K562 (cell line): ENCODE measurements around the gene EN2. TPM values are rescaled to one million over a fixed set of nuclear protein-coding genes. Genes with fewer than 3 reads are reported as not detected.

Experiments used
- ATAC-seq: fragments of 200-7000 bp; cut with Tn5 transposase; 3 replicates; pipeline ENCODE4 v1.9.1; 2020; ENCODE audit warnings: moderate library complexity
- BruUV-seq: library from RNA; stranded (reverse); fragments of 400-500 nt; replicated peaks from 2 replicates; lab custom pipeline; 2021; lab: Mats Ljungman, UMichigan
- CTCF ChIA-PET: fragments of 300-600 bp; formaldehyde crosslinking; extraction: SDS; loops from one replicate; lab custom pipeline; 2021; ENCODE audit warnings: low intra/inter-chr PET ratio; lab: Yijun Ruan, JAX
- POLR2A ChIA-PET: fragments of 300-600, 350-650 bp; sonication (Branson Sonifier 250); formaldehyde crosslinking; extraction: SDS; loops from one replicate; lab custom pipeline; 2021; ENCODE audit warnings: antibody characterized with exemption, inconsistent platforms; lab: Yijun Ruan, JAX
- DNase-seq, 4 experiments: peaks; one replicate each; pipeline versions ENCODE4 v3.0.0 to v3.0.0-alpha.2; 2011 to 2018; ENCODE audit warnings: low spot score in 3 of 4, mixed read lengths in 3 of 4; ENCODE audit errors: extremely low read depth in 1 of 4
- FAIRE-seq: peaks from 2 replicates; lab custom pipeline; 2011; peaks lifted over from hg19 to GRCh38; lab: Jason Lieb, UNC
- H2AFZ ChIP-seq: 2 replicates; pipeline ENCODE4 v1.6.0; 2011; ENCODE audit warnings: low read depth, low read length, control low read depth, inconsistent platforms
- H3K27ac ChIP-seq: fragments of 200-600 bp; 3 replicates; pipeline ENCODE4 v1.8.0; 2011; ENCODE audit warnings: low read depth, mild to moderate bottlenecking, control low read depth, inconsistent platforms, low read length, moderate library complexity, mixed read lengths; ENCODE audit errors: extremely low read depth
- H3K27me3 ChIP-seq, 2 experiments: fragments of 300-600 bp in 1 of 2; 2 replicates in 1 of 2; 3 replicates in 1 of 2; pipeline versions ENCODE4 v1.6.0 to v1.8.0; 2011; ENCODE audit warnings: inconsistent platforms in 2 of 2, low read length in 2 of 2, mild to moderate bottlenecking in 1 of 2, mixed read lengths in 1 of 2, moderate library complexity in 1 of 2; ENCODE audit not compliant: control insufficient read depth in 2 of 2, insufficient read depth in 2 of 2
- H3K36me3 ChIP-seq: fragments of 300-600 bp; 3 replicates; pipeline ENCODE4 v1.8.0; 2011; ENCODE audit warnings: mild to moderate bottlenecking, low read length, inconsistent platforms; ENCODE audit not compliant: control insufficient read depth, insufficient read depth
- H3K4me1 ChIP-seq, 2 experiments: fragments of 200-600 bp in 1 of 2; replicated peaks in 1 of 2; 2 replicates in 1 of 2; 3 replicates in 1 of 2; pipeline versions ENCODE4 v1.5.1 to v1.8.0; 2011; ENCODE audit warnings: inconsistent platforms in 2 of 2, low read length in 2 of 2, mild to moderate bottlenecking in 1 of 2, mixed read lengths in 1 of 2, moderate library complexity in 1 of 2; ENCODE audit not compliant: control insufficient read depth in 2 of 2, insufficient read depth in 2 of 2
- H3K4me2 ChIP-seq: 2 replicates; pipeline ENCODE4 v1.6.1; 2011; ENCODE audit warnings: low read length, control low read depth, inconsistent platforms, mixed read lengths; ENCODE audit not compliant: insufficient read depth
- H3K4me3 ChIP-seq: fragments of 200-600 bp; sonication (generic), shearing (Covaris generic); 2 replicates; pipeline ENCODE4 v1.5.1; 2016; ENCODE audit warnings: control low read depth, inconsistent platforms
- H3K79me2 ChIP-seq: fragments of 200-600 bp; 3 replicates; pipeline ENCODE4 v1.8.0; 2011; ENCODE audit warnings: low read length, inconsistent platforms; ENCODE audit not compliant: control insufficient read depth, insufficient read depth
- H3K9ac ChIP-seq, 2 experiments: 2 replicates each; pipeline versions ENCODE4 v1.6.0 to v1.6.1; 2011; ENCODE audit warnings: low read depth in 2 of 2, low read length in 2 of 2, control low read depth in 1 of 2, inconsistent platforms in 1 of 2, mild to moderate bottlenecking in 1 of 2, mixed read lengths in 1 of 2; ENCODE audit not compliant: insufficient read depth in 1 of 2
- H3K9me1 ChIP-seq: one replicate; pipeline ENCODE4 v1.6.0; 2011; ENCODE audit warnings: inconsistent platforms, mild to moderate bottlenecking, low read length, moderate library complexity; ENCODE audit not compliant: control insufficient read depth, insufficient read depth
- H3K9me3 ChIP-seq: replicated peaks from 2 replicates; pipeline ENCODE4 v1.5.1; 2011; ENCODE audit warnings: low read depth, low read length, inconsistent platforms; ENCODE audit not compliant: control insufficient read depth, insufficient read depth
- H4K20me1 ChIP-seq: replicated peaks from 2 replicates; pipeline ENCODE4 v1.6.1; 2011; ENCODE audit warnings: low read length, inconsistent platforms, mixed read lengths; ENCODE audit not compliant: control insufficient read depth, insufficient read depth
- GATAD2A ChIP-seq: fragments of 450-650 bp; IDR thresholded peaks from 2 replicates; pipeline ENCODE4 v1.6.1; 2017
- PRMT5 ChIP-seq: sonication (generic); formaldehyde crosslinking; IDR thresholded peaks from 2 replicates; pipeline ENCODE4 v1.5.0; 2020; ENCODE audit warnings: missing genetic modification reagents
- SMARCE1 ChIP-seq: fragments of 450-650 bp; IDR thresholded peaks from 2 replicates; pipeline ENCODE4 v1.7.1; 2016; ENCODE audit warnings: mild to moderate bottlenecking
- ZNF134 ChIP-seq: fragments of 250-450 bp; sonication (Bioruptor Pico); conservative IDR thresholded peaks from 2 replicates; pipeline ENCODE4 v1.4.0; 2020
- ZNF197 ChIP-seq: fragments of 200-800 bp; sonication (Bioruptor generic); IDR thresholded peaks from 2 replicates; pipeline ENCODE4 v1.6.1; 2016; ENCODE audit warnings: low read depth, missing genetic modification characterization, missing compliant biosample characterization
- ZNF644 ChIP-seq: fragments of 200-800 bp; sonication (Bioruptor generic); IDR thresholded peaks from 2 replicates; pipeline ENCODE4 v1.6.1; 2016; ENCODE audit warnings: low read depth, missing genetic modification characterization, missing compliant biosample characterization
- ZNF785 ChIP-seq: fragments of 250-450 bp; sonication (Bioruptor Pico); IDR thresholded peaks from 2 replicates; pipeline ENCODE4 v1.4.0; 2020; ENCODE audit warnings: mild to moderate bottlenecking
- WGBS: fragments of 100-300 bp; shearing (Covaris generic); methylation state at CpG from one replicate; pipeline ENCODE4 v1.1.6; 2016; ENCODE audit warnings: low coverage, mixed read lengths; ENCODE audit not compliant: insufficient coverage; ENCODE audit errors: missing lambda C conversion rate; 5-methylcytosine and 5-hydroxymethylcytosine counted together
- in situ Hi-C: fragments of 300-500 bp; cut with MboI; formaldehyde crosslinking; loops from 4 replicates; pipeline ENCODE4 v1.15.0; 2018; ENCODE audit warnings: inconsistent platforms, mixed read lengths
- intact Hi-C: fragments of 100-400 bp; cut with micrococcal nuclease; formaldehyde crosslinking; loops from 2 replicates; pipeline ENCODE4 v1.14.2; 2022
- polyA plus RNA-seq, 8 experiments: library from polyadenylated mRNA; depleted of rRNA in 4 of 8; stranded (reverse) in 5 of 8; unstranded in 3 of 8; fragments of >200 nt; fragmentation: Nextera tagmentation in 2 of 8; fragmentation: Illumina TruSeq in 1 of 8; extraction: Ambion mirVana in 2 of 8; extraction: Trizol in 1 of 8; gene quantifications; 2 replicates each; pipeline versions ENCODE4 v1.2.1 to v1.2.3, GENCODE V29; 2011 to 2014; ENCODE audit warnings: inconsistent platforms in 1 of 8, missing spikeins in 1 of 8
- total RNA-seq, 7 experiments: library from RNA; depleted of rRNA in 6 of 7; stranded (reverse); fragments of >200 nt in 6 of 7; fragmentation: Illumina TruSeq in 2 of 7; extraction: Trizol in 2 of 7; gene quantifications; 2 replicates each; pipeline versions ENCODE4 v1.2.1 to v1.2.3, GENCODE V29; 2011 to 2021; ENCODE audit warnings: low replicate concordance in 1 of 7
- TF ChIP-seq, protein P1 (sequence below): sonication (generic); formaldehyde crosslinking; IDR thresholded peaks from 2 replicates; pipeline ENCODE4 v1.4.0; 2020; ENCODE audit warnings: mild to moderate bottlenecking, missing genetic modification reagents

Gene EN2
- total and polyA plus RNA-seq, 9 of the 15 experiments (the other 6 are each of a cell fraction or from before 2014, with no cell fraction given): 0.04 TPM; not detected in 7

- no peaks in the 10 kb centered on the region for H3K79me2 ChIP-seq
- no TSS peak for BruUV-seq
- no peaks in the 10 kb centered on the region for H3K9me1 ChIP-seq
- peaks cover 59 to 62% of the 10 kb centered on the region in 2 experiments for H3K27me3 ChIP-seq
- H3K9me3 ChIP-seq: no peaks in the 10 kb centered on the region
- no peak overlapping the region for H3K9ac ChIP-seq
- H3K36me3 ChIP-seq: no peaks in the 10 kb centered on the region
- in situ Hi-C loops (no loop called here), intact Hi-C loops (no loop called here)
- FAIRE-seq (no peak), DNase-seq (no peak), ATAC-seq (no peak)
- no peak overlapping the region for H3K27ac ChIP-seq
- ChIA-PET POLR2A (interaction anchor here (1.1 kb wide), 1 partner anchor 19 kb away, joined by 3 read pairs; no protein-coding TSS in a partner anchor), CTCF (no interaction called here)
- WGBS: 3% methylated on average over 5 of the region's 5 CpGs
- H2AFZ ChIP-seq: no peak overlapping the region
- no peak overlapping the region for H3K4me3 ChIP-seq
- no peak overlapping the region for H3K4me2 ChIP-seq
- H4K20me1 ChIP-seq: peaks cover 7% of the 10 kb centered on the region; the same call in 1 of the 2 replicates
- TF ChIP-seq GATAD2A: no peak
- TF ChIP-seq ZNF134 (CRISPR knock-in tag): no peak
- no peak for TF ChIP-seq ZNF197
- no peak for TF ChIP-seq PRMT5
- TF ChIP-seq, protein P1, sequence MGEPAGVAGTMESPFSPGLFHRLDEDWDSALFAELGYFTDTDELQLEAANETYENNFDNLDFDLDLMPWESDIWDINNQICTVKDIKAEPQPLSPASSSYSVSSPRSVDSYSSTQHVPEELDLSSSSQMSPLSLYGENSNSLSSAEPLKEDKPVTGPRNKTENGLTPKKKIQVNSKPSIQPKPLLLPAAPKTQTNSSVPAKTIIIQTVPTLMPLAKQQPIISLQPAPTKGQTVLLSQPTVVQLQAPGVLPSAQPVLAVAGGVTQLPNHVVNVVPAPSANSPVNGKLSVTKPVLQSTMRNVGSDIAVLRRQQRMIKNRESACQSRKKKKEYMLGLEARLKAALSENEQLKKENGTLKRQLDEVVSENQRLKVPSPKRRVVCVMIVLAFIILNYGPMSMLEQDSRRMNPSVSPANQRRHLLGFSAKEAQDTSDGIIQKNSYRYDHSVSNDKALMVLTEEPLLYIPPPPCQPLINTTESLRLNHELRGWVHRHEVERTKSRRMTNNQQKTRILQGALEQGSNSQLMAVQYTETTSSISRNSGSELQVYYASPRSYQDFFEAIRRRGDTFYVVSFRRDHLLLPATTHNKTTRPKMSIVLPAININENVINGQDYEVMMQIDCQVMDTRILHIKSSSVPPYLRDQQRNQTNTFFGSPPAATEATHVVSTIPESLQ (CRISPR knock-in tag): no peak
- no peak for TF ChIP-seq ZNF785 (CRISPR knock-in tag)
- TF ChIP-seq ZNF644 (tag): no peak
- TF ChIP-seq SMARCE1: no peak
- H3K4me1 ChIP-seq: peaks cover 0 to 7% of the 10 kb centered on the region in 2 experiments; a peak in 1 of 5 replicates
Observed at GRCh38 chr7:155511702-155511996, 53.7 kb downstream of the EN2 start.
